ENCODE measurements around the gene UPK3B.
"Not testable (repeated sequence)": the region's sequence is repeated elsewhere in the genome, so short reads cannot be mapped to it uniquely, and the experiment has no call there.

DNA sequence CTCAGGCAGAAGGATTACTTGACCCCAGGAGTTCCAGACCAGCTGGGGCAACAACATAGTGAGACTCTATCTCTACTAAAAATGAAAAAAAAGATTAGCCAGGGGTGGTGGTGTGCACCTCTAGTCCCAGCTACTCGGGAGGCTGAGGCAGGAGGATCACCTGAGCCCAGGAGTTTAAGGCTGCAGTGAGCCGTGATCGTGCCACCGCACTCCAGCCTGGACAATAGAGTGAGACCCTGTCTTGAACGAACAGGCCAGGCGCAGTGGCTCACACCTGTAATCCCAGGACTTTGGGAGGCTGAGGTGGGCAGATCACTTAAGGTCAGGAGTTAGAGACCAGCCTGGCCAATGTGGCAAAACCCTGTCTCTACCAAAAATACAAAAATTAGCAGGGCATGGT lies 6.6 kb downstream of the UPK3B start:
- TF ChIP-seq, protein P1, sequence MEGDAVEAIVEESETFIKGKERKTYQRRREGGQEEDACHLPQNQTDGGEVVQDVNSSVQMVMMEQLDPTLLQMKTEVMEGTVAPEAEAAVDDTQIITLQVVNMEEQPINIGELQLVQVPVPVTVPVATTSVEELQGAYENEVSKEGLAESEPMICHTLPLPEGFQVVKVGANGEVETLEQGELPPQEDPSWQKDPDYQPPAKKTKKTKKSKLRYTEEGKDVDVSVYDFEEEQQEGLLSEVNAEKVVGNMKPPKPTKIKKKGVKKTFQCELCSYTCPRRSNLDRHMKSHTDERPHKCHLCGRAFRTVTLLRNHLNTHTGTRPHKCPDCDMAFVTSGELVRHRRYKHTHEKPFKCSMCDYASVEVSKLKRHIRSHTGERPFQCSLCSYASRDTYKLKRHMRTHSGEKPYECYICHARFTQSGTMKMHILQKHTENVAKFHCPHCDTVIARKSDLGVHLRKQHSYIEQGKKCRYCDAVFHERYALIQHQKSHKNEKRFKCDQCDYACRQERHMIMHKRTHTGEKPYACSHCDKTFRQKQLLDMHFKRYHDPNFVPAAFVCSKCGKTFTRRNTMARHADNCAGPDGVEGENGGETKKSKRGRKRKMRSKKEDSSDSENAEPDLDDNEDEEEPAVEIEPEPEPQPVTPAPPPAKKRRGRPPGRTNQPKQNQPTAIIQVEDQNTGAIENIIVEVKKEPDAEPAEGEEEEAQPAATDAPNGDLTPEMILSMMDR (IDR thresholded peaks at IDR 0.05): not testable (repeated sequence)
- not testable (repeated sequence) for TF ChIP-seq POLR2A (IDR thresholded peaks at IDR 0.05)
